K562 (cell line): Measurements from ENCODE around the gene SGPL1. TPM values are rescaled to one million over a fixed set of nuclear protein-coding genes. Genes with fewer than 3 reads are reported as not detected.

Experiments used
- ARID2 ChIP-seq: fragments of 450-650 bp; IDR thresholded peaks from 2 replicates; pipeline ENCODE4 v1.6.1; 2017; ENCODE audit warnings: antibody characterized with exemption, mild to moderate bottlenecking
- ATF7 ChIP-seq: fragments of 450-650 bp; IDR thresholded peaks from 2 replicates; pipeline ENCODE4 v1.7.1; 2014; ENCODE audit warnings: mild to moderate bottlenecking, moderate library complexity
- CAMTA2 ChIP-seq: fragments of 250-450 bp; sonication (Bioruptor Pico); conservative IDR thresholded peaks from 2 replicates; pipeline ENCODE4 v1.5.1; 2022
- ETV1 ChIP-seq: fragments of 450-650 bp; conservative IDR thresholded peaks from 2 replicates; pipeline ENCODE4 v1.6.1; 2016; ENCODE audit warnings: missing genetic modification characterization, control low read depth, low read depth, missing compliant biosample characterization
- GABPA ChIP-seq: fragments of 200-800 bp; sonication (Bioruptor generic); conservative IDR thresholded peaks from 2 replicates; pipeline ENCODE4 v1.6.1; 2016; ENCODE audit warnings: low read depth, missing genetic modification characterization, missing compliant biosample characterization
- KDM2B ChIP-seq: fragments of 250-450 bp; sonication (Bioruptor Pico); IDR thresholded peaks from 2 replicates; pipeline ENCODE4 v1.8.0; 2021; ENCODE audit warnings: mild to moderate bottlenecking, moderate library complexity
- KHSRP ChIP-seq: fragments of 450-650 bp; IDR thresholded peaks from 2 replicates; pipeline ENCODE4 v1.6.1; 2017
- MAFK ChIP-seq: IDR thresholded peaks from 2 replicates; pipeline ENCODE4 v1.6.1; 2011; ENCODE audit warnings: low read length, improper control_type of control experiment
- NCOA2 ChIP-seq, 2 experiments: fragments of 450-650 bp; IDR thresholded peaks; 2 replicates each; pipeline ENCODE4 v1.6.1; 2018; ENCODE audit warnings: mild to moderate bottlenecking in 2 of 2, moderate library complexity in 1 of 2; ENCODE audit not compliant: partially characterized antibody in 2 of 2
- PCBP2 ChIP-seq: fragments of 200-400 bp; formaldehyde crosslinking; IDR thresholded peaks from 2 replicates; pipeline ENCODE4 v1.6.1; 2018; ENCODE audit warnings: low read length, low read depth, mild to moderate bottlenecking, moderate library complexity; ENCODE audit not compliant: poor library complexity, severe bottlenecking
- SIN3B ChIP-seq: fragments of 450-650 bp; IDR thresholded peaks from 2 replicates; pipeline ENCODE4 v1.6.1; 2017; ENCODE audit warnings: low read depth, mild to moderate bottlenecking, moderate library complexity
- SMARCA4 ChIP-seq: fragments of 450-650 bp; IDR thresholded peaks from 2 replicates; pipeline ENCODE4 v1.6.1; 2016
- SMC3 ChIP-seq: conservative IDR thresholded peaks from 2 replicates; pipeline ENCODE4 v1.6.1; 2011; ENCODE audit warnings: low read depth, low read length, improper control_type of control experiment; ENCODE audit not compliant: insufficient read depth
- SREBF2 ChIP-seq: sonication (generic); formaldehyde crosslinking; IDR thresholded peaks from 2 replicates; pipeline ENCODE4 v1.4.0; 2020; ENCODE audit warnings: mild to moderate bottlenecking, missing genetic modification reagents
- SRF ChIP-seq, 2 experiments: fragments of 250-450, 450-650 bp in 1 of 2; sonication (Bioruptor Pico) in 1 of 2; sonication (generic) in 1 of 2; formaldehyde crosslinking; IDR thresholded peaks; 2 replicates each; pipeline versions ENCODE4 v1.5.0 to v1.5.1; 2020 to 2022; ENCODE audit warnings: mild to moderate bottlenecking in 1 of 2, missing genetic modification reagents in 1 of 2
- TBP ChIP-seq: optimal IDR thresholded peaks from 2 replicates; pipeline ENCODE3; 2011; ENCODE audit warnings: low read depth, low read length, improper control_type of control experiment
- TFAM ChIP-seq: fragments of 250-450 bp; sonication (Bioruptor Pico); conservative IDR thresholded peaks from 2 replicates; pipeline ENCODE4 v1.5.0; 2021; ENCODE audit warnings: mild to moderate bottlenecking, moderate library complexity
- ZBTB7A ChIP-seq: IDR thresholded peaks from 2 replicates; pipeline ENCODE4 v1.6.1; 2011; ENCODE audit warnings: low read depth, mild to moderate bottlenecking, low read length, moderate library complexity, borderline replicate concordance; ENCODE audit not compliant: control insufficient read depth
- ZNF274 ChIP-seq: IDR thresholded peaks from 2 replicates; pipeline ENCODE4 v1.6.1; 2011; ENCODE audit warnings: low read depth, mild to moderate bottlenecking, low read length, moderate library complexity, borderline replicate concordance
- ZNF282 ChIP-seq: sonication (generic); formaldehyde crosslinking; IDR thresholded peaks from 2 replicates; pipeline ENCODE4 v1.8.1; 2023; ENCODE audit warnings: missing genetic modification reagents
- polyA plus RNA-seq, 8 experiments: library from polyadenylated mRNA; depleted of rRNA in 4 of 8; stranded (reverse) in 5 of 8; unstranded in 3 of 8; fragments of >200 nt; fragmentation: Nextera tagmentation in 2 of 8; fragmentation: Illumina TruSeq in 1 of 8; extraction: Ambion mirVana in 2 of 8; extraction: Trizol in 1 of 8; gene quantifications; 2 replicates each; pipeline versions ENCODE4 v1.2.1 to v1.2.3, GENCODE V29; 2011 to 2014; ENCODE audit warnings: inconsistent platforms in 1 of 8, missing spikeins in 1 of 8
- total RNA-seq, 7 experiments: library from RNA; depleted of rRNA in 6 of 7; stranded (reverse); fragments of >200 nt in 6 of 7; fragmentation: Illumina TruSeq in 2 of 7; extraction: Trizol in 2 of 7; gene quantifications; 2 replicates each; pipeline versions ENCODE4 v1.2.1 to v1.2.3, GENCODE V29; 2011 to 2021; ENCODE audit warnings: low replicate concordance in 1 of 7
- TF ChIP-seq, protein P1 (sequence below), 3 experiments: fragments of 200-800 bp in 1 of 3; sonication (Bioruptor generic) in 1 of 3; sonication (generic) in 1 of 3; formaldehyde crosslinking in 1 of 3; IDR thresholded peaks; 2 replicates each; pipeline versions ENCODE4 v1.6.1 to v1.8.0; 2016 to 2022; ENCODE audit warnings: mild to moderate bottlenecking in 2 of 3, missing compliant biosample characterization in 2 of 3, missing genetic modification characterization in 2 of 3, missing genetic modification reagents in 1 of 3
- TF ChIP-seq, protein P2 (sequence below): fragments of 450-650 bp; formaldehyde crosslinking; IDR thresholded peaks from 2 replicates; pipeline ENCODE4 v1.4.0; 2022; ENCODE audit warnings: missing genetic modification characterization
- TF ChIP-seq, protein P3 (sequence below): fragments of 450-650 bp; formaldehyde crosslinking; IDR thresholded peaks from 2 replicates; pipeline ENCODE4 v1.4.0; 2020; ENCODE audit warnings: mild to moderate bottlenecking, mixed read lengths
- TF ChIP-seq, protein P4 (sequence below): sonication (generic); formaldehyde crosslinking; IDR thresholded peaks from 2 replicates; pipeline ENCODE4 v1.8.1; 2022; ENCODE audit warnings: missing genetic modification reagents

The SGPL1 gene
- total and polyA plus RNA-seq, 9 of the 15 experiments (the other 6 are each of a cell fraction or from before 2014, with no cell fraction given): 6.0 to 18.0 (median 8.7) TPM

DNA sequence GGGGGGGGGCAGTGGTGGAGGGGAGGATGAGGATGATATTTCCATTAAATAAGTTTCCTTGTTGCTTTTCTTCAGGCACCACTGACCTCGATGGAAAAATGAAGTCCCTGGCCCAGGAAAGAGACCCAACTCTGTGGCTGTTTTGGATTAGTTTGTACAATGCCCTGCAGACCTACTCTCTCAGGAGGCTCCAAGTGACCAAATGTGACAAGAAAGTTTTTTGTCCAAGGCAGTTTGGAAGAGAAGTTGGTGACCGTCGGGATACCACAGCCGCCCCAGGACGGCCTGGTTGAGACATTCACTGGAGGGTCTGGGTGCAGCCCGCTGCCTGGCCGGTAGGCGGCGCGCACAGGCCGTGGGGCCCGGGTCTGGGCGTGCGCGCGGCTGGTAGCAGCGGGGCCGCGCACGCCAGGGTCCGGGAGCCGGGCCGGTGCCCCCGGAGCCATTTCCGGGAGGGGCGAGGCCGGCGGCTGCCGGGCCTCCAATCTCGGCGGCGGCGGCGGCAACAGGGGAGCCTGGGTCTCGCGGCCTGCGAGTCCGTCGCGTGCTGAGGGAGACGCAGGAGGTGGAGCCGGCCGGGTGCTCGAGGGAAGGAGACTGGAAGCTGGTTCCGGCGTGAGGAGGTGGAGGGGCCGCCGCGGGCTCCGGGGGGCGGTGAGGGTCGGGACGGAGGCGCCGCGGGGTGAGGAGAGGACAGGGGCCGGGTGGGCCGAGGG is at the start of gene SGPL1 (continued):
- TF ChIP-seq PCBP2: no peak
- TF ChIP-seq, protein P1, sequence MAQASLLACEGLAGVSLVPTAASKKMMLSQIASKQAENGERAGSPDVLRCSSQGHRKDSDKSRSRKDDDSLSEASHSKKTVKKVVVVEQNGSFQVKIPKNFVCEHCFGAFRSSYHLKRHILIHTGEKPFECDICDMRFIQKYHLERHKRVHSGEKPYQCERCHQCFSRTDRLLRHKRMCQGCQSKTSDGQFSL (CRISPR knock-in tag; IDR thresholded peaks at IDR 0.05): no peak
- TF ChIP-seq, protein P1 (tag; IDR thresholded peaks at IDR 0.05): no peak
- TF ChIP-seq CAMTA2 (CRISPR knock-in tag): no peak
- no peak for TF ChIP-seq MAFK
- TF ChIP-seq KHSRP: no peak
- TF ChIP-seq SRF (CRISPR knock-in tag; IDR thresholded peaks at IDR 0.05): no peak
- no peak for TF ChIP-seq ZNF274
- no peak for TF ChIP-seq SMARCA4
- no peak for TF ChIP-seq TFAM (CRISPR knock-in tag)
- TF ChIP-seq GABPA (tag): peak; percentile 82
- TF ChIP-seq, protein P2, sequence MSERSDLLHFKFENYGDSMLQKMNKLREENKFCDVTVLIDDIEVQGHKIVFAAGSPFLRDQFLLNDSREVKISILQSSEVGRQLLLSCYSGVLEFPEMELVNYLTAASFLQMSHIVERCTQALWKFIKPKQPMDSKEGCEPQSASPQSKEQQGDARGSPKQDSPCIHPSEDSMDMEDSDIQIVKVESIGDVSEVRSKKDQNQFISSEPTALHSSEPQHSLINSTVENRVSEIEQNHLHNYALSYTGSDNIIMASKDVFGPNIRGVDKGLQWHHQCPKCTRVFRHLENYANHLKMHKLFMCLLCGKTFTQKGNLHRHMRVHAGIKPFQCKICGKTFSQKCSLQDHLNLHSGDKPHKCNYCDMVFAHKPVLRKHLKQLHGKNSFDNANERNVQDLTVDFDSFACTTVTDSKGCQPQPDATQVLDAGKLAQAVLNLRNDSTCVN (CRISPR knock-in tag): no peak
- TF ChIP-seq, protein P3, sequence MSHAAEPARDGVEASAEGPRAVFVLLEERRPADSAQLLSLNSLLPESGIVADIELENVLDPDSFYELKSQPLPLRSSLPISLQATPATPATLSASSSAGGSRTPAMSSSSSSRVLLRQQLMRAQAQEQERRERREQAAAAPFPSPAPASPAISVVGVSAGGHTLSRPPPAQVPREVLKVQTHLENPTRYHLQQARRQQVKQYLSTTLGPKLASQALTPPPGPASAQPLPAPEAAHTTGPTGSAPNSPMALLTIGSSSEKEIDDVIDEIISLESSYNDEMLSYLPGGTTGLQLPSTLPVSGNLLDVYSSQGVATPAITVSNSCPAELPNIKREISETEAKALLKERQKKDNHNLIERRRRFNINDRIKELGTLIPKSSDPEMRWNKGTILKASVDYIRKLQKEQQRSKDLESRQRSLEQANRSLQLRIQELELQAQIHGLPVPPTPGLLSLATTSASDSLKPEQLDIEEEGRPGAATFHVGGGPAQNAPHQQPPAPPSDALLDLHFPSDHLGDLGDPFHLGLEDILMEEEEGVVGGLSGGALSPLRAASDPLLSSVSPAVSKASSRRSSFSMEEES (CRISPR knock-in tag): no peak
- TF ChIP-seq SREBF2: no peak
- no peak for TF ChIP-seq ARID2
- TF ChIP-seq, protein P4, sequence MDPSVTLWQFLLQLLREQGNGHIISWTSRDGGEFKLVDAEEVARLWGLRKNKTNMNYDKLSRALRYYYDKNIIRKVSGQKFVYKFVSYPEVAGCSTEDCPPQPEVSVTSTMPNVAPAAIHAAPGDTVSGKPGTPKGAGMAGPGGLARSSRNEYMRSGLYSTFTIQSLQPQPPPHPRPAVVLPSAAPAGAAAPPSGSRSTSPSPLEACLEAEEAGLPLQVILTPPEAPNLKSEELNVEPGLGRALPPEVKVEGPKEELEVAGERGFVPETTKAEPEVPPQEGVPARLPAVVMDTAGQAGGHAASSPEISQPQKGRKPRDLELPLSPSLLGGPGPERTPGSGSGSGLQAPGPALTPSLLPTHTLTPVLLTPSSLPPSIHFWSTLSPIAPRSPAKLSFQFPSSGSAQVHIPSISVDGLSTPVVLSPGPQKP (CRISPR knock-in tag): no peak
- no peak for TF ChIP-seq ETV1 (tag)
- TF ChIP-seq TBP: peak; percentile 54
- no peak for TF ChIP-seq NCOA2 (IDR thresholded peaks at IDR 0.05; ENCODE audit: partially characterized antibody in 2 of 2)
- TF ChIP-seq ZBTB7A: peak; percentile 94
- peak; percentile 69 for TF ChIP-seq SIN3B
- TF ChIP-seq SMC3: peak; percentile 94
- no peak for TF ChIP-seq ZNF282
- TF ChIP-seq ATF7: peak; percentile 51; the same call in 1 of the 2 replicates
- TF ChIP-seq KDM2B (CRISPR knock-in tag): no peak
